HG02885 (cell line): ENCODE data around the gene ITPKA.

Source experiments
- ATAC-seq: cut with Tn5 transposase; IDR thresholded peaks from one replicate; pipeline ENCODE4 v1.9.1; 2021; ENCODE audit warnings: mild to moderate bottlenecking; ENCODE audit not compliant: unreplicated experiment, poor library complexity

The ITPKA gene

GRCh38 chr15:41489641-41490040 lies 4.0 kb upstream of the ITPKA start:
- no peak for ATAC-seq

DNA sequence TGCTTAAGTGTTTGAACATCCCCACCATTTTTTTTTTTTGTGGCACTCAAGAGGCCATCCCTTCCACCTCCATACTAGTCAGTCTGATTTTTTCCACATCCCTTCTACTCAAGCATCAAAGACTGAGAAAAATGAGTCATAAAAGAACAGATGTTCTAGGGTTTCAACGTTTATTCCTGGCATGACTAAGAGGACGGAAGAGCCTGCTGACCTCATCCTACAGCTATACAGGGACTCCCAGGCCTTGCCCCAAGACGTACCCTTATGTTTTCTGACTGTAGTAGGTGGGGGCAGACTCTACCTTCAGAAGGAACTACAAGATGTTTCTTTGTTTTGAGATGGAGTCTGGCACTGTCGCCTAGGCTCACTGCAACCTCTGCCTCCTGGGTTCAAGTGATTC lies 3.3 kb upstream of the ITPKA start:
- no peak for ATAC-seq

DNA sequence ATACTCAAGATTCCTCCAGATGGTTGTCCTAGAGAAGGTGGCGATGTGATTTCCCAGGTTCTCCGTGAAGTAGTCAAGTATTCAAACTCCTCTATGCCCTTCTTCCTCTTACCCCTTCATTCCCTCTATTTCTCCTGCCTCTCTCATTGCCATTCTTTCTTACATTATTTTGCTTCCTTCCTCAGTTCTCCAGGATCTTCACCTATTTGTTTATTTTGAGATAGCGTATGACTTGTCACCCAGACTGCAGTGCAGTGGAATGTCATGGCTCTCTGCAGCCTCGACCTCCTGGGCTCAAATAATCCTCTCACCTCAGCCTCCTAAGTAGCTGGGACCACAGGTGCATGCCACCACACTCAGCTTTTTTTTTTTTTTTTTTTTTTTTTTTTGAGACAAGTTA lies 1.8 kb upstream of the ITPKA start:
- ATAC-seq, result no peak

DNA sequence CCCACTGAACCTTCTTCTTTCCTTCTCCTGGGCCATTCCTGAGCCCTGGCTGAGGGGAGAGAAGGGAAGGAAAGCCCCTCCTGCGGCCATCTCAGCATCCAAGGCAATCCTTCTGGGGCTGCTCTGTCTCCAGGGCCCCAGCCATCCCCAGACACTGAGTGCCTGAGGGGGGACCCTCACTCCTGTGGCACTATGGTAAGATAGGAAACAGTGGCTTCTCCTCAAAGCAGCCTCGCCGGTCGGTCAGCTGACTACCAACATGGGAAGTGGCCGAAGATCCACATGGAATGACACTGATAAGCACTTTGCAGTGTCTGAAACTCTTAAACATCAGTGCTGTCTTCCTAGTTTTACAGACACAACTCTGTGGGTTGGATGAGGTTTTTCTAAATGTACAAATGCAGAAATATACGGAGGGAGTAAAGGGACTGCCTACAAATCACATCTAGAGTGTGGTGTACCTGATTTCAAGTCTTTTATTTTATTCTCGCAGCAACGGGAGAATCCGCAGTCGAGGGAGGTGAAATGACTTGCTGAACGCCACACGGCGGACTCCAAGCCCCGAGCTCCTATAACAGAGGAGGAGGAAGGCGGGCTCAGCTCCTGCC lies 973 bp upstream of the ITPKA start:
- no peak for ATAC-seq

- ATAC-seq, result no peak
These were observed 172 bp downstream of the ITPKA start for GRCh38 chr15:41493902-41494189.

DNA sequence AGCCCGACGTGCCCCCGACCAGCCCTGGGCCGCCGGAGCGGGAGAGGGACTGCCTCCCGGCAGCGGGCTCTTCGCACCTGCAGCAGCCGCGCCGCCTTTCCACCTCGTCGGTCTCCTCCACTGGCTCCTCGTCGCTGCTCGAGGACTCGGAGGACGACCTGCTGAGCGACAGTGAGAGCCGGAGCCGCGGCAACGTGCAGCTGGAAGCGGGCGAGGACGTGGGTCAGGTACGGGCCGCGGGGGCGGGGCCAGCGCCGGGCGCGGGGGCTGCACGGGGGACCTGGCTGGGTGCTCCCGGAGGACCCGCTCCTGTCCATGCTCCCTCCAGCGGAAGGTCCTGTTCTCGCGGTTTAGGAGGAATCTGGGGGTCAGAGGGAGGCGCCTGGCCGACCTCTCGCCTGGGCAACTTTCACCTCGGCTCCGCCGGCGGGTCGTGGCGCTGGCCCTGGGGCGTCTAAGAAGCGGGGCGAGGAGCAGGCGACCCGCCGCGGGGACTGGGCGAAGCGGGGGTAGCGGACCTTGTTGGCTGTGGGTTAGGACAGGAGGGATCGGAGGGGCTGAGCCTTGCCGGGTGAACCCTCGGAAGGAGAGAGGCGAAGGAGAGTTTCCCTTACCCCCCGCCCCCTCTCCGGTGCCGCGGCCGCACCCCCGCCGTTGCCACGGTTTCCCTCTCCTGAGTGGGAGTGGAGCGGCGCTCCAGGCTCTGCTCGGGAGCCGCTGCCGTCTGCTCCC lies 682 bp downstream of the ITPKA start:
- ATAC-seq, result peak; percentile 19

DNA sequence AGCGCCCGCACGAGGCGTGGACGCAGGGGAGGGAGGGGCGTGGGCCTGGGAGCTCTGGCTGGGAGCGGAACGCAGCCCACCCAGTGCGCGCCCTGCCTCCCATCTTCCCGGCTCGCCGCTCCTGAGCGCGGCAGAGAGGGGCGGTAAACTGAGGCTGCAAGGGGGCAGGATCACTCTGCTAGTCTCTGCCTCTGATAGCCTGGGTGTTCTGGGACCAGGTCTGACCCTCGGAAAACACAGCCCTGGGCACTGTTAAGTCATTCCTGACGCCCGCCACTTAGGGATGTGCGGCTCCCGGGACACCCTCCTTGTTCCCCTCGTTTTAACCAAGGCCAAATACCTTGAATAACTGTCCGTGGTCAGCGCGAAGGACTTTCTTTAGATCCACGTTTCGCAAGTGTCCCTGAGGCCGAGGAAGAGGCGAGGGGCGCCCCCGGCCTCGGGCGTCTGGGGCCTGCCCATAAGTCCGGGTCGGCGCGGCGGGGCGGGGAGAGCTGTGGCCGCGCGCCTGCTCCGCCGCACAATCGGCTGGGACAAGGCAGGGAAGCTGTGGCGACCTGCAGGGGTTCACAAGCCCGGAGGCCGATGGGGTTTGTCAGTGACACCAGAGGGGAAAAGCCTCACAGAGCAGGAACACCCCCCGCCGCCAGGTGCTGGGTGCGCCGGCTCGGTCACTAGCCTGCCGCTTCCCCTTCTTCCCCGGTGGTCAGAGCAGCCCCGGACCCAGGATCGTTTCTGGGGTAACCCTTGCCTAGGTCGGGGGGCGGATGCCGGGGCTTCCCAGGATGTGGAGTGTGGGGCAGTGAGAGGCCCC lies 1.5 kb downstream of the ITPKA start:
- ATAC-seq, result no peak

DNA sequence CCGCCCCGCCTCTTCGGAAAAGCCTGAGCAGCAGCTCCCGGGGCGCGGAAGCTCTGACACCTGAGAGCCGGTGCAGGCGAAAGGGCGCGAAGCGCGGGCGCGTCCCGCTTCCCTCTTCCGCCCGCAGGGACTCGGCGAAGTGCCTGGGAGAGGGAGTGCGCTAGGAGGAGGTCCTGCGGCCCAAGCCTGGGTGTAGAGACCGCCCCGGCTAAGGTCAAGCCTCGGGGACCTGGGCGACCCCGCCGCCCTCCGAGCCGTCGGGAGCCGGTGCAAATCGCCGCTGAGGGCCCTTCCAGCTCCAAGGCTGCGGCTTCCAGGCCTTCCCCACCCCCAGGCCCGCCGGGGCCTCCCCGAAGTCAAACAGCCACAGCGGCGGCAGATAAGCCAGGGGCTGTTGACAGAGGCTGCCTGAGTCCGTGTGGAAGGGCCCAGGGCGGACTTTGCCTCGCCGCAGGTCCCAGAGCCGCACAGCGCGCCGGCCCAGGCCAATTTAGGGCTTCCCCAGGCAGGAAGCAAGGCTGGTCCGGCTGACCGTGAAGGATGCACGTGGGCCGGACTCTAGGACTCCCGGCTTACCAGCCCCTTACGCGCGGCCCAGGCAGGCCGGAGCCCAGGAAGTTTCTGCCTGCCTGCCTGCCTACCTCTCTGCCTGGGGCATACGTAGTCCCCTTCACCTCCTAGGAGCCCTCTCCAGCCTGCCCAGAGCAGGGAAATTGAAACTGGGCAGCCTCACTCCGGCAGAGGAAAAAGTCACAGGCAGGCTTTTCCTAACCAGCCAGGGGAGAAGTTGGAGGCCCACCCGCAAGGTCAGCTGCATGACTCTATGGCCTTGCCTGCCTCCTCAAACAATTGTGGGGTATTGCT lies 2.3 kb downstream of the ITPKA start:
- ATAC-seq, result no peak

GRCh38 chr15:41498657-41499056 lies 5.0 kb downstream of the ITPKA start:
- ATAC-seq, result no peak

- no peak for ATAC-seq
These were observed 5.6 kb downstream of the ITPKA start for GRCh38 chr15:41499109-41499851.

DNA sequence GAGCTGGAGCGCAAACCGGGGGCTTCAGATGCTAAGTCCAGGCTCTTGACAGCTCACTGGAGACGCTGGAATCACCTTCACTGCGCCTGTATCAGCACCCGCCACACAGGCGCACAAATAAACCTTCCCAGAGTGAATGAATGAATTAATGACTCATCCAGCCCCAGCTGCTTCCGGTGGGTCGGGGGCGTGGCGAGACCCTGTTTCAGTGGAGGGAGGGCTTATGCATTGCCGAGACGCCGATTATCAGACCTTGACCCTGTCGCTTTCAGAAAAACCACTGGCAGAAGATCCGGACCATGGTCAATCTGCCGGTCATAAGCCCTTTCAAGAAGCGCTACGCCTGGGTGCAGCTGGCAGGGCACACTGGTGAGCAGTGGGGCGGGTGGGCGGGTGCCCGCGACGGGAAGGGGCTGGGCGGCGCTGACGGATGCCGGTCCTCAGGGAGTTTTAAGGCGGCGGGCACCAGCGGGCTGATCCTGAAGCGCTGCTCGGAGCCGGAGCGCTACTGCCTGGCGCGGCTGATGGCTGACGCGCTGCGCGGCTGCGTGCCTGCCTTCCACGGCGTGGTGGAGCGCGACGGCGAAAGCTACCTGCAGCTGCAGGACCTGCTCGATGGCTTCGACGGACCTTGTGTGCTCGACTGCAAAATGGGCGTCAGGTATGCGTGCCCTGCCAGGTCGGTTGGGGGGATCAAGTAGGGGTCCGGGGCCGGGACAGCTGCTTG lies 7.7 kb downstream of the ITPKA start:
- ATAC-seq, result no peak

DNA sequence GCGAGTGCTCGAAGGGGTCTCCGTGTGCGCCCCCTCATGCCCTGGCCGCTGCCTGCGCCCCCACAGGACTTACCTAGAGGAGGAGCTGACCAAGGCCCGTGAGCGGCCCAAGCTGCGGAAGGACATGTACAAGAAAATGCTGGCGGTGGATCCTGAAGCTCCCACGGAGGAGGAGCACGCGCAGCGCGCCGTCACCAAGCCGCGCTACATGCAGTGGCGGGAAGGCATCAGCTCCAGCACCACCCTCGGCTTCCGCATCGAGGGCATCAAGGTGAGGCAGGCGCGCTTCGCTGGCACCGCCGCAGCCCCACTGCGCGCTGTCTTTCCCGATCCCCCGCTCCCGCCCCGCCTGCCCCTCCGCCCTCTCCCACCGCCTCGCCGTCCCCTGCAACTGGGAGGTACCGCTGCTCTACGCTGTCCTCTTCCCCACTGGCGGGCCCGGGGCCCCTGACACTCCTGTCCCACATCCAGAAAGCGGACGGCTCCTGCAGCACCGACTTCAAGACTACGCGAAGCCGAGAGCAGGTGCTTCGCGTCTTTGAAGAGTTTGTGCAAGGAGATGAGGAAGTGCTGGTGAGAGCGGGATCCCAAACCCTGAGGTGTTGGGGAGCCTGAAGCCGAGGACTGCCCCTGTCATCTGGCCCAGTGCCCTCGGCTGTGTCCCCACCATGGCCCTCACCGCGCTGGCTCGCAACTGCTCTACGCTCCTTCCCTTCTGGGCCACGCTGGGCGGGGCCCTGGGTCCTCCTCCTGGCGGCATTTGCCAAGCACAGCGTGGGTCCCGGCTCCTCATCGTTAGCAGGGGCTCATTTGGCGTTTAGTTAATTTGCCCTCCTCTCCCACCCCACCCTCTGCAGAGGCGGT lies 8.5 kb downstream of the ITPKA start:
- no peak for ATAC-seq

DNA sequence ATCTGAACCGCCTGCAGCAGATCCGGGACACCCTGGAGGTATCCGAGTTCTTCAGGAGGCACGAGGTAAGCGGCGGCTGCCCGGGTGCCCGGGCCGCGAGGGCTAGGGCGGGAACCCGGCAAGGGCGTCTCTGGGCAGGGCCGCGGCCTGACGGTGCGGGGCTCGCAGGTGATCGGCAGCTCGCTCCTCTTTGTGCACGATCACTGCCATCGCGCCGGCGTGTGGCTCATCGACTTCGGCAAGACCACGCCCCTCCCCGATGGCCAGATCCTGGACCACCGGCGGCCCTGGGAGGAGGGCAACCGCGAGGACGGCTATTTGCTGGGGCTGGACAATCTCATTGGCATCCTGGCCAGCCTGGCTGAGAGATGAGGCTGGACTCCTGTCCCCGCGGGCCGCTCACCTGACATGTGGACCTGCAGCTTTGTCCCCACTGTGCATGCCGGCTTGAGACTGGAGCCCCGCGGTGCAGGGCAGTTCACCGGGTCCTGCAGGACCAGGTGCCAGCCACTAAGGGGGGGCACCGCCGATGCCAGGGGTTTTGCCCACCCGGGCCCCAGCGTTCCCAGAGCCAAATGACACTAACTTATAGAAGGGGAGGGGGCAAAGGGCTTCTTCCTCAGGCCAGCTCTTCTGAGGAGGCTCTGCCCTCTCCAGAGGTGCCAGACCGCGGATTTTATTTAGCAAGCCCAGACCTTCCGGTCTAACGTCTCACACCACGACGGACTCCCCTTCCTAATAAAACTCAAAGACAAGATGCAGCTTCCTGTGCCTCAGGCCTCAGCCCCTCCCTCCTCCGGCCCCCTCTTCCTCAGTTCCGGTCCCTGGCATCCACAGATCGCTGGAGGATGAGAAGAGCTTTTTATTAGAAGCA lies 9.4 kb downstream of the ITPKA start:
- ATAC-seq, result no peak

- ATAC-seq, result no peak
These were observed 10.0 kb downstream of the ITPKA start for GRCh38 chr15:41503669-41504010.

- ATAC-seq, result no peak
These were observed 11.2 kb downstream of the ITPKA start for GRCh38 chr15:41504751-41505492.

- ATAC-seq, result no peak
These were observed 12.1 kb downstream of the ITPKA start for GRCh38 chr15:41505776-41506175.

GRCh38 chr15:41506796-41507341 lies 13.2 kb downstream of the ITPKA start:
- no peak for ATAC-seq
